Stimulated activated memory B cell treated with anti-CD40 and anti-IgM and Interleukin-4, amounts not matched to agents 10 μg/mL and 1 μg/mL and 100 μg/mL, for 72 hours (primary cell): ENCODE results near the gene HBM.
"Not testable (repeated sequence)": the region's sequence is repeated elsewhere in the genome, so short reads cannot be mapped to it uniquely, and the experiment has no call there.

Experiments
- ATAC-seq: fragments of 150-1000 bp; cut with Tn5 transposase; 2 replicates; pipeline ENCODE4 v1.10.0; 2021
- H3K27ac Mint-ChIP-seq: one replicate; pipeline ENCODE4 v1.8.0; 2022; ENCODE audit warnings: mild to moderate bottlenecking, mixed read lengths
- H3K27me3 Mint-ChIP-seq: one replicate; pipeline ENCODE4 v1.8.0; 2022; ENCODE audit warnings: mixed read lengths
- H3K36me3 Mint-ChIP-seq: one replicate; pipeline ENCODE4 v1.8.0; 2022; ENCODE audit warnings: mixed read lengths
- H3K4me1 Mint-ChIP-seq: one replicate; pipeline ENCODE4 v1.8.0; 2022; ENCODE audit warnings: mixed read lengths
- H3K4me3 Mint-ChIP-seq: one replicate; pipeline ENCODE4 v1.8.0; 2022; ENCODE audit warnings: mild to moderate bottlenecking, moderate library complexity, mixed read lengths
- H3K9me3 Mint-ChIP-seq: one replicate; pipeline ENCODE4 v1.8.0; 2022; ENCODE audit warnings: mixed read lengths

The HBM gene, protein sequence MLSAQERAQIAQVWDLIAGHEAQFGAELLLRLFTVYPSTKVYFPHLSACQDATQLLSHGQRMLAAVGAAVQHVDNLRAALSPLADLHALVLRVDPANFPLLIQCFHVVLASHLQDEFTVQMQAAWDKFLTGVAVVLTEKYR

GRCh38 chr16:165539-166374, at the start of gene HBM:
HBM (plus strand) TSS chr16:165978; CDS start chr16:165998, 20 bp downstream.
- Mint-ChIP-seq H3K27me3 (peaks cover 62% of the 10 kb centered on the region), H3K27ac (no peak within 1 kb of the TSS), H3K9me3 (no peaks in the 10 kb centered on the region), H3K36me3 (no peaks in the 10 kb centered on the region), H3K4me3 (peak within 1 kb of the TSS; percentile 44), H3K4me1 (peaks cover 11% of the 10 kb centered on the region)
- no peak for ATAC-seq

GRCh38 chr16:116015-116414, 49.8 kb upstream of the HBM start:
- no peak for ATAC-seq
- Mint-ChIP-seq H3K9me3 (no peaks in the 10 kb centered on the region), H3K4me1 (no peaks in the 10 kb centered on the region), H3K27ac (no peak overlapping the region), H3K4me3 (no peak overlapping the region), H3K36me3 (peaks cover 38% of the 10 kb centered on the region), H3K27me3 (no peaks in the 10 kb centered on the region)

DNA sequence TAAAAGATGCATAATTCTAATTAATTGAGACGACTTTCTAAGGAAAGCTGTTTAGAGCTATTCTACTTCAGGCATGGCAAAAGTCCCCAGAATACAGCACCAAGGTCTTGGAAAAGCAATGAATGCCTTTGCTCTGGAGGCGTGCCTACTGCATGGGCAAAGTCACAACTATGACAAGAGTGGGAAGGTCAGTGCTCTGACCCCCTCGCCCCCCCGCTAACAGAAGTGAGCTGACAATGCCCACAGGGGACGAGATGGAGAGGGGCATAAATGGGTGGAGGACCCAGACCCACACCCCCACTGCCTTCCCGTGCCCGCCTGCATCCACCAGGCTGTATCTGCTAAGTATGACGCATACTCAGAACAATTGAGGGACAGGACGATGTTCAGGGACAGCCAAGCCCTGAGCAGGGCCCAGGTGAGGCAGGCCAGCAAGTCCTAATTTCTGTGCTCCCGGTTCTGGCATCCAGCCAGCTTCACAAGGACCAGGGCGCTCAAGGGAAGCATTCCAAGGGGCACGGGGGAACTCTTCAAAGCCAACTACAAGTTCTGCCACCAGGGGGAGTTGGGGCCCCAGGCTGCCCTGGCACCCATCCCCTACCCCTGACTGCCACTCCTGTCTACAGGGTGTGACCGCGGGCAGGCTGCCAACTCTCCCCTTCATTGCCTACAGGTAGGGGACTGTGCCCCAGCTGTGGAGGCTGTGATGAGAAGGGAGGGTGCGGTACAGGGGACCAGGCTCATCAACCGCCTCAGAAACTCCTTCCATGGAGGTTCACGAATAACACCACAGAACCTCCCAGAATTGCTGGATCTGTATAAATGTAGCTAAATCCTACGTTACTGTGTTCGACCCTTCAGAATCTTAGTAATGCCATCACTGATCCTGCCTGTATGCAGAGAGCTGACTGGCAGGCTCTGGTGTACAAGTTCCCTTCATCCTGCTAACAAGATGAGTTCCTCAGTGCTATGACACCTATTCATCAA, 48.1 kb upstream of the HBM start:
- peak; percentile 69 for ATAC-seq
- Mint-ChIP-seq H3K36me3 (peaks cover 26% of the 10 kb centered on the region), H3K27me3 (no peaks in the 10 kb centered on the region), H3K9me3 (no peaks in the 10 kb centered on the region), H3K27ac (no peak overlapping the region), H3K4me1 (no peaks in the 10 kb centered on the region), H3K4me3 (no peak overlapping the region)

GRCh38 chr16:118857-119256, 46.9 kb upstream of the HBM start:
- Mint-ChIP-seq H3K27me3 (no peaks in the 10 kb centered on the region), H3K36me3 (peaks cover 26% of the 10 kb centered on the region), H3K4me1 (no peaks in the 10 kb centered on the region), H3K4me3 (no peak overlapping the region), H3K9me3 (no peaks in the 10 kb centered on the region), H3K27ac (no peak overlapping the region)
- no peak for ATAC-seq

GRCh38 chr16:119295-119694, 46.5 kb upstream of the HBM start:
- no peaks in the 10 kb centered on the region for H3K4me1 Mint-ChIP-seq

DNA sequence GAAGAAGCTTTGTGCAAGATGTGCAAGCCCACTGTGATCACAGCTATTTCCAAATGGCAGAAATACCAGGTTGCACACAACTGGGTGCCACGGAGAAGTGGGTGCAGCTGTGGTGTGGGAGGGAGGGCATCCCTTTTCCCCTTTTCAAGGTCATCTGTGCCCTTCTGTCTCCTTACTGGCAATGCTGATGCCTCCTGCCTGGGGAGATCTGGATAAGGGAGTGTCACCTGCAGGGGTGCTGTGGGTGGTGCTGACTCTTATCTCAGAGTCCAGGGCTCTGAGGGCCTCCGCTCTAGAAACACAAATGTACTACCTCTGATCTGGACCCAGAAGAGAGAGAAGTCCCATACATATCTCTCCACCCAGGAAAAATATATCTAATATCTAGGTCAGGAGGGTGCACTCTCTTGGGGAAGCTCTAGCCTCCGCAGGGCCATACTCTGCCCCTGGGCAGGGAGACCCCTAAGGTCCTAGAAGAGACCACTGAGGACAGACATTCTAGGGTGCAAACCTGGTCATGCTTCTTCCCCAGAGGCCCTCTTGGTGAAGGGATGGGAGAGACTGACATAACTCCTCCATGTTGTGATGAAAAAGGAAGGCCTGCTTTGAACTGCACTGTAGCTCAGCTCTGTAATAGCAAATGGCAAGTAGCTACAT, 45.8 kb upstream of the HBM start:
- H3K36me3 Mint-ChIP-seq, result peaks cover 19% of the 10 kb centered on the region
- no peaks in the 10 kb centered on the region for H3K9me3 Mint-ChIP-seq
- no peaks in the 10 kb centered on the region for H3K27me3 Mint-ChIP-seq
- no peak overlapping the region for H3K4me3 Mint-ChIP-seq
- ATAC-seq, result no peak
- no peaks in the 10 kb centered on the region for H3K4me1 Mint-ChIP-seq
- H3K27ac Mint-ChIP-seq, result no peak overlapping the region

More at GRCh38 chr16:119295-119694, 46.5 kb upstream of the HBM start:
- no peak overlapping the region for H3K27ac Mint-ChIP-seq
- H3K36me3 Mint-ChIP-seq, result peaks cover 22% of the 10 kb centered on the region
- no peaks in the 10 kb centered on the region for H3K27me3 Mint-ChIP-seq
- no peaks in the 10 kb centered on the region for H3K9me3 Mint-ChIP-seq
- no peak for ATAC-seq
- H3K4me3 Mint-ChIP-seq, result no peak overlapping the region

GRCh38 chr16:120756-121155, 45.0 kb upstream of the HBM start:
- no peaks in the 10 kb centered on the region for H3K9me3 Mint-ChIP-seq
- H3K27ac Mint-ChIP-seq, result no peak overlapping the region
- H3K27me3 Mint-ChIP-seq, result no peaks in the 10 kb centered on the region
- H3K4me1 Mint-ChIP-seq, result no peaks in the 10 kb centered on the region
- H3K36me3 Mint-ChIP-seq, result peaks cover 23% of the 10 kb centered on the region
- H3K4me3 Mint-ChIP-seq, result no peak overlapping the region
- ATAC-seq, result no peak

DNA sequence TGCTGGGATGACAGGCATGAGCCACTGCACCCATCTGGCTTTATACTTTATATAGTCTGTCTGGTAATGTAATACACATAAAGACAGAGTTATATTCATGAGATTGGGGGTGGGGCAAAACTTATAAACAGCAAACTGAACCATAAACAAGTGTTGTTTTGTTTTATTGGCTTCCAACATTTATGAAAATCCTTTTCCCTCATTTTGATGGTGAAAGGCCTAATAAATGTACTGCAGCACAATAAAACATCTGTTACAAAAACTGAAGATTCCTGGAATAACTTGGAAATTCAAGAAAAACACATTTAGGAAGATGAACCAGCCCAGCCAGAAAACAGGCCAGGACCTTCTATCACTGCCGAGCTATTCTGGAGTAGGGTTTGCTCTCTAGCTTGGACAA, 43.4 kb upstream of the HBM start:
- H3K4me3 Mint-ChIP-seq, result no peak overlapping the region

GRCh38 chr16:123558-124350, 42.0 kb upstream of the HBM start:
- not testable (repeated sequence) for H3K27me3 Mint-ChIP-seq, ATAC-seq, H3K4me1 Mint-ChIP-seq, H3K9me3 Mint-ChIP-seq, H3K27ac Mint-ChIP-seq, H3K4me3 Mint-ChIP-seq
- H3K36me3 Mint-ChIP-seq, result peaks cover 15% of the 10 kb centered on the region

More for the DNA sequence above, 43.4 kb upstream of the HBM start:
- Mint-ChIP-seq H3K36me3 (peaks cover 16% of the 10 kb centered on the region), H3K9me3 (no peaks in the 10 kb centered on the region), H3K27me3 (no peaks in the 10 kb centered on the region), H3K27ac (no peak overlapping the region), H3K4me1 (no peaks in the 10 kb centered on the region)
- no peak for ATAC-seq

DNA sequence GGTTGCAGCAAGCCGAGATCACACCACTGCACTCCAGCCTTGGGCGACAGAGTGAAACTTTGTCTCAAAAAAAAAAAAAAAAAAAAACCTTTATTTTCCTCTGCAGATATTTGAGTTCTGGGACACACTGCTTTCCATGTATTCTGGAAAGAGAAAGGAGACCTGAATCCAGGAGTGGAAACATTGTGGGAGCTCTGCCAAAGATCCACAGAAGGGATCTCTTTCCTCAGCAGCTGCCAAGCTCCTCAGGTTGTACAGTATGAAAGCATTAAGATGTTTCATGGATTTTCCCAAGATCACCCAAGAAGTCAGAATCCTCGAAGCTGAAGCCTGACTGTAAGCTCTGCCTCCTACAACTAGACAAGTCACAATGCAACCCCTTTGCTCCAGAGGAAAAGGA, 40.8 kb upstream of the HBM start:
- H3K4me1 Mint-ChIP-seq, result no peaks in the 10 kb centered on the region

DNA sequence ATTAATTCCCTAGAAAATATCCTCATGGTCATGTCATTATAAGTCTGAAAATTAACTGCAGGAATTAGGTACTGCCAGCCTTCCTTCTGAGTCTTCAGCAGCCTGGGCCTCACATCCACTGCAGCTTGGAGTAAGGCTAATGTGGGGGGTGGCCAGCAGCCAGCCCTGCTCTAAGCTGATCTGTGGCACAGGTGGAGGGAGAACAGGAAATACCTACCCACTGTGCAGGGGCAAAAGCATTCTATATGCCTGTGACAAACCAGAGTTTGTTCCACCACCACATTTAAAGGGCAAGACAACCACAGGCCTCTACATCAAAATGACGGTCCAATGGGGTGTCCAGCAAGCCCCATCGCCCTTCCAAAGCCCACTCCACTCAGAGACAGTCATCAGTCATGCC, 36.7 kb upstream of the HBM start:
- H3K9me3 Mint-ChIP-seq, result no peaks in the 10 kb centered on the region
- H3K27ac Mint-ChIP-seq, result no peak overlapping the region
- ATAC-seq, result no peak
- H3K4me1 Mint-ChIP-seq, result peaks cover 19% of the 10 kb centered on the region
- H3K4me3 Mint-ChIP-seq, result no peak overlapping the region
- H3K27me3 Mint-ChIP-seq, result no peaks in the 10 kb centered on the region
- H3K36me3 Mint-ChIP-seq, result peaks cover 12% of the 10 kb centered on the region

More for the DNA sequence above, 40.8 kb upstream of the HBM start:
- no peak for ATAC-seq
- Mint-ChIP-seq H3K27me3 (no peaks in the 10 kb centered on the region), H3K4me3 (no peak overlapping the region), H3K36me3 (peaks cover 15% of the 10 kb centered on the region), H3K9me3 (no peaks in the 10 kb centered on the region), H3K27ac (no peak overlapping the region)

GRCh38 chr16:130533-131173, 35.1 kb upstream of the HBM start:
- no peaks in the 10 kb centered on the region for H3K9me3 Mint-ChIP-seq
- no peak overlapping the region for H3K4me3 Mint-ChIP-seq
- H3K36me3 Mint-ChIP-seq, result peaks cover 15% of the 10 kb centered on the region
- H3K27me3 Mint-ChIP-seq, result no peaks in the 10 kb centered on the region
- H3K4me1 Mint-ChIP-seq, result peaks cover 28% of the 10 kb centered on the region
- no peak overlapping the region for H3K27ac Mint-ChIP-seq
- ATAC-seq, result no peak

GRCh38 chr16:132120-132519, 33.7 kb upstream of the HBM start:
- no peak overlapping the region for H3K4me3 Mint-ChIP-seq
- H3K36me3 Mint-ChIP-seq, result peaks cover 12% of the 10 kb centered on the region
- no peak for ATAC-seq
- H3K4me1 Mint-ChIP-seq, result peaks cover 35% of the 10 kb centered on the region
- no peaks in the 10 kb centered on the region for H3K9me3 Mint-ChIP-seq
- no peak overlapping the region for H3K27ac Mint-ChIP-seq
- H3K27me3 Mint-ChIP-seq, result no peaks in the 10 kb centered on the region

GRCh38 chr16:133716-134115, 32.1 kb upstream of the HBM start:
- Mint-ChIP-seq H3K4me1 (peaks cover 40% of the 10 kb centered on the region), H3K9me3 (no peaks in the 10 kb centered on the region), H3K27ac (no peak overlapping the region), H3K36me3 (peaks cover 12% of the 10 kb centered on the region), H3K27me3 (no peaks in the 10 kb centered on the region), H3K4me3 (no peak overlapping the region)
- no peak for ATAC-seq
